Measurements from ENCODE around the gene FCMR. TPM values are rescaled to one million over a fixed set of nuclear protein-coding genes. Genes with fewer than 3 reads are reported as not detected.

Gene FCMR
- total and polyA plus RNA-seq, 2 experiments from 2014 or later = 0.84 TPM; not detected in 1

- Histone ChIP-seq H3K27ac (ENCODE audit: low read depth) (no peak overlapping the region), H3K4me1 (ENCODE audit: insufficient read depth) (no peaks in the 10 kb centered on the region), H2AFZ (no peak overlapping the region), H3K4me2 (no peak overlapping the region), H3K4me3 (no peak overlapping the region), H3F3A (replicated peaks; ENCODE audit: low read depth) (no peaks in the 10 kb centered on the region), H3K79me2 (replicated peaks; ENCODE audit: insufficient read depth) (no peaks in the 10 kb centered on the region), H3K27me3 (ENCODE audit: insufficient read depth) (no peaks in the 10 kb centered on the region), H3K9me2 (ENCODE audit: insufficient read depth) (peaks cover 4% of the 10 kb centered on the region; the same call in 1 of the 2 replicates), H4K20me1 (replicated peaks; ENCODE audit: insufficient read depth) (no peaks in the 10 kb centered on the region), H3K36me3 (ENCODE audit: insufficient read depth) (no peaks in the 10 kb centered on the region)
- Mint-ChIP-seq H3K9me3 (no peaks in the 10 kb centered on the region), H3K27me3 (ENCODE audit: insufficient read depth, low read depth, poor library complexity) (peaks cover 5% of the 10 kb centered on the region), H3K27ac (no peak overlapping the region), H3K36me3 (ENCODE audit: low read depth) (no peaks in the 10 kb centered on the region), H3K4me1 (no peaks in the 10 kb centered on the region), H3K4me3 (no peak overlapping the region)
- no peak for TF ChIP-seq NANOG (IDR thresholded peaks at IDR 0.05; ENCODE audit: borderline replicate concordance)
- TF ChIP-seq, protein P1, sequence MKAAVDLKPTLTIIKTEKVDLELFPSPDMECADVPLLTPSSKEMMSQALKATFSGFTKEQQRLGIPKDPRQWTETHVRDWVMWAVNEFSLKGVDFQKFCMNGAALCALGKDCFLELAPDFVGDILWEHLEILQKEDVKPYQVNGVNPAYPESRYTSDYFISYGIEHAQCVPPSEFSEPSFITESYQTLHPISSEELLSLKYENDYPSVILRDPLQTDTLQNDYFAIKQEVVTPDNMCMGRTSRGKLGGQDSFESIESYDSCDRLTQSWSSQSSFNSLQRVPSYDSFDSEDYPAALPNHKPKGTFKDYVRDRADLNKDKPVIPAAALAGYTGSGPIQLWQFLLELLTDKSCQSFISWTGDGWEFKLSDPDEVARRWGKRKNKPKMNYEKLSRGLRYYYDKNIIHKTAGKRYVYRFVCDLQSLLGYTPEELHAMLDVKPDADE (IDR thresholded peaks at IDR 0.05) = no peak
- no peak for TF ChIP-seq ZNF114 (CRISPR knock-in tag; IDR thresholded peaks at IDR 0.05)
- no peak for TF ChIP-seq CTCF (conservative IDR thresholded peaks at IDR 0.05; ENCODE audit: low read depth in 2 of 2)
- no peak for TF ChIP-seq REST (IDR thresholded peaks at IDR 0.05; ENCODE audit: unreplicated experiment)
- no peak for TF ChIP-seq STAT1 (IDR thresholded peaks at IDR 0.05; ENCODE audit: unreplicated experiment)
- no peak for TF ChIP-seq POLR2AphosphoS5 (IDR thresholded peaks at IDR 0.05; ENCODE audit: low read depth)
- no peak for TF ChIP-seq ZNF331 (CRISPR knock-in tag; IDR thresholded peaks at IDR 0.05; ENCODE audit: low read depth)
- no peak for TF ChIP-seq JUNB (IDR thresholded peaks at IDR 0.05; ENCODE audit: unreplicated experiment)
- no peak for DNase-seq (ENCODE audit: low spot score)
- ATAC-seq = no peak
These were observed 31.9 kb upstream of the FCMR start for GRCh38 chr1:206953626-206954025.

DNA sequence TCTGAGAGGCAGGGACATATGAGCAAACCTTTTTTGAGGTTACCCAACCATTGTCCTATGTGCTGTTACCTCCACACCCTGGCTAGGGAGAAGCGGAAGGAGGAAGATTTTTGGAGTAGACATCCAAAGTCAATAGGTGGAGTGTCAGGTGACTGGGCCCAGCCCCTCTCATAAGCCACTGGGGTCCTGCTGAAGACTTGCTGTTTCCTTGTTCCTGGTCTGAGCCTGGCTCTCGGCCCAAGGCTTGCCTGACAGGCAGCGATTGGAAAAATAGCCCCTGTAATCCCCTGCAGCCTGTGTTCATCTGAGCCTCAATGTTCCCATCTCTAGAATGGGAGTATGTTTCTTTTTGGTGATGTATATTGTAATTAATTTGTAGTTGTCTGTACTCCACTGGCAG lies 31.4 kb upstream of the FCMR start:
- H3K4me1 Mint-ChIP-seq = no peaks in the 10 kb centered on the region
- Histone ChIP-seq H4K20me1 (replicated peaks; ENCODE audit: insufficient read depth) (no peaks in the 10 kb centered on the region), H3K27me3 (ENCODE audit: insufficient read depth) (no peaks in the 10 kb centered on the region), H3K4me3 (no peak overlapping the region), H3K79me2 (replicated peaks; ENCODE audit: insufficient read depth) (no peaks in the 10 kb centered on the region), H3K9me2 (ENCODE audit: insufficient read depth) (peaks cover 4% of the 10 kb centered on the region; the same call in 1 of the 2 replicates), H3K4me1 (ENCODE audit: insufficient read depth) (no peaks in the 10 kb centered on the region), H3K27ac (ENCODE audit: low read depth) (no peak overlapping the region), H2AFZ (no peak overlapping the region), H3K4me2 (no peak overlapping the region), H3K36me3 (ENCODE audit: insufficient read depth) (no peaks in the 10 kb centered on the region), H3F3A (replicated peaks; ENCODE audit: low read depth) (no peaks in the 10 kb centered on the region)
- no peaks in the 10 kb centered on the region for H3K36me3 Mint-ChIP-seq (ENCODE audit: low read depth)
- H3K27ac Mint-ChIP-seq = no peak overlapping the region
- no peak overlapping the region for H3K4me3 Mint-ChIP-seq
- H3K27me3 Mint-ChIP-seq (ENCODE audit: insufficient read depth, low read depth, poor library complexity) = peaks cover 5% of the 10 kb centered on the region
- ATAC-seq (no peak), DNase-seq (ENCODE audit: low spot score) (no peak)
- H3K9me3 Mint-ChIP-seq = no peaks in the 10 kb centered on the region
- no peak for TF ChIP-seq POLR2AphosphoS5 (IDR thresholded peaks at IDR 0.05; ENCODE audit: low read depth)
- no peak for TF ChIP-seq CREB1 (CRISPR knock-in tag; IDR thresholded peaks at IDR 0.05; ENCODE audit: low read depth)
- no peak for TF ChIP-seq ZNF331 (CRISPR knock-in tag; IDR thresholded peaks at IDR 0.05; ENCODE audit: low read depth)
- no peak for TF ChIP-seq REST (IDR thresholded peaks at IDR 0.05; ENCODE audit: unreplicated experiment)
- no peak for TF ChIP-seq NANOG (IDR thresholded peaks at IDR 0.05; ENCODE audit: borderline replicate concordance)
- no peak for TF ChIP-seq EZH2 (IDR thresholded peaks at IDR 0.05; ENCODE audit: low read depth, unreplicated experiment)
- TF ChIP-seq JUNB (IDR thresholded peaks at IDR 0.05; ENCODE audit: unreplicated experiment) = no peak
